Thoracic aorta (tissue), 2 donors: ENCODE data around the gene SLC2A2. TPM values are rescaled to one million over a fixed set of nuclear protein-coding genes. Genes with fewer than 3 reads are reported as not detected.

Experiments used
- ATAC-seq: fragments of 150-250 bp; one replicate; pipeline ENCODE4 v1.8.0; 2017; ENCODE audit warnings: low read depth; ENCODE audit not compliant: insufficient number of reproducible peaks, low FRiP score
- DNase-seq: peaks from one replicate; pipeline ENCODE4 v3.0.0-alpha.2; 2020; ENCODE audit warnings: low spot score
- H3K27ac ChIP-seq, 2 donors: fragments of 200-600 bp; sonication (generic); 1 replicate in 1 of 2; 2 replicates in 1 of 2; pipeline ENCODE4 v1.5.1; 2016; ENCODE audit warnings: mild to moderate bottlenecking in 2 of 2, moderate library complexity in 2 of 2
- H3K27me3 ChIP-seq: fragments of 200-600 bp; sonication (generic); replicated peaks from 2 replicates; pipeline ENCODE4 v1.6.0; 2016; ENCODE audit warnings: mild to moderate bottlenecking; ENCODE audit not compliant: insufficient read depth
- H3K36me3 ChIP-seq: fragments of 200-600 bp; sonication (generic); one replicate; pipeline ENCODE4 v1.5.1; 2016
- H3K4me1 ChIP-seq, 2 donors: fragments of 200-600 bp; sonication (generic); 1 replicate in 1 of 2; 2 replicates in 1 of 2; pipeline versions ENCODE4 v1.5.1 to v1.6.0; 2016; ENCODE audit warnings: low read depth in 2 of 2, mild to moderate bottlenecking in 1 of 2; ENCODE audit not compliant: control insufficient read depth in 1 of 2
- H3K4me3 ChIP-seq: fragments of 200-600 bp; sonication (generic); 2 replicates; pipeline ENCODE4 v1.5.1; 2016; ENCODE audit warnings: mild to moderate bottlenecking
- H3K9me3 ChIP-seq: fragments of 200-600 bp; sonication (generic); 2 replicates; pipeline ENCODE4 v1.5.1; 2016
- CTCF ChIP-seq: fragments of 200-600 bp; sonication (generic); IDR thresholded peaks from one replicate; pipeline ENCODE4 v1.5.1; 2019; ENCODE audit warnings: antibody characterized with exemption
- total RNA-seq, 2 donors: library from RNA; depleted of rRNA; stranded (reverse); fragments of >200 nt; gene quantifications; one replicate each; pipeline versions ENCODE4 v1.1.0 to v1.2.3, GENCODE V29; 2016

SLC2A2 gene
- total RNA-seq, 2 donors from 2014 or later: not detected

- no peaks in the 10 kb centered on the region for H3K36me3 ChIP-seq
- no peak for DNase-seq
- no peak for TF ChIP-seq CTCF
- no peaks in the 10 kb centered on the region for H3K9me3 ChIP-seq
- H3K27me3 ChIP-seq: no peaks in the 10 kb centered on the region
- no peak overlapping the region for H3K4me3 ChIP-seq
- no peak overlapping the region for H3K27ac ChIP-seq
- no peaks in the 10 kb centered on the region for H3K4me1 ChIP-seq
- ATAC-seq: no peak
Observed at GRCh38 chr3:170953229-170953628, 73.3 kb downstream of the SLC2A2 start.

GRCh38 chr3:170949211-170949610, 77.3 kb downstream of the SLC2A2 start:
- no peaks in the 10 kb centered on the region for H3K9me3 ChIP-seq
- H3K36me3 ChIP-seq: no peaks in the 10 kb centered on the region
- no peak overlapping the region for H3K4me3 ChIP-seq
- no peak for ATAC-seq
- no peak for TF ChIP-seq CTCF
- no peak for DNase-seq
- H3K27ac ChIP-seq: no peak overlapping the region
- no peaks in the 10 kb centered on the region for H3K4me1 ChIP-seq
- no peaks in the 10 kb centered on the region for H3K27me3 ChIP-seq

GRCh38 chr3:170947018-170947769, 79.3 kb downstream of the SLC2A2 start:
- H3K4me3 ChIP-seq: no peak overlapping the region
- H3K36me3 ChIP-seq: no peaks in the 10 kb centered on the region
- H3K27me3 ChIP-seq: no peaks in the 10 kb centered on the region
- no peak overlapping the region for H3K27ac ChIP-seq
- H3K4me1 ChIP-seq: no peaks in the 10 kb centered on the region
- H3K9me3 ChIP-seq: no peaks in the 10 kb centered on the region
- DNase-seq (no peak), ATAC-seq (no peak)
- TF ChIP-seq CTCF: no peak

Other genes starting within 250 kb of the SLC2A2 start
- 10 to 100 TPM; 46.2 to 78.0 TPM for gene RPL22L1, start 156.5 kb downstream of the SLC2A2 start, total RNA-seq
- gene EIF5A2, start 118.1 kb downstream of the SLC2A2 start, total RNA-seq: 10 to 100 TPM in 1 of 2 donors, 1 to 10 TPM in 1; 7.4 to 12.2 TPM